ENCODE measurements around the gene TANGO2.

DNA sequence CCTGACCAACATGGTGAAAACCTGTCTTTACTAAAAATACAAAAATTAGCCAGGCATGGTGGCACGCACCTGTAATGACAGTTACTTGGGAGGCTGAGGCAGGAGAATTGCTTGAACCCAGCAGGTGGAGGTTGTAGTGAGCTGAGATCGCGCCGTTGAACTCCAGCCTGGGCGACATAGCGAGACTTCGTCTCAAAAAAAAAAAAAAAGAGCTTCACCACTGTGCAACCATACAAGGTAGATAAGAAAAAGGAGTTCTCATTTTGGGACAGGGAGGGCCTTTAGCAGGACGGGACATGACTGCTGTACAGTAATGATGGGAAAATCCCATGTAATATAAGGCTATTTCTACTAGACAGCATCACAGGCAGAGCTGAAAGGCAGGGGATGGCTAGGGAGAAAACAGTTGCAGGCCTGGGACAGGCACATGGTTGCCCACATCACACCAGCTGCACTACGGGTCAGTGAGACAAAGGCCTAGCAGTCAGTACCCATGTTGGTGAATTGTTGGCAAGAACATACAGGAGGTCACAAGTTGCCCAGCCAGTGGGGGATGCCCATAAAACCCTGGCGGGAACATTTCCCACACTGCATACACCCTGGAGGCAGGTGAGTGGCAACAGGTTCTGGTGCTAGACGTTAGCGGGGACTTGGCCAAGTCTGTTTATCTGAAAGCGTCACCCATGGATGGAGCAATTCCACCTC, 5.4 kb downstream of the TANGO2 start:
- no peak for TF ChIP-seq SUZ12 (IDR thresholded peaks at IDR 0.05; ENCODE audit: extremely low read depth, insufficient read depth, insufficient read length)
- TF ChIP-seq ZNF274 (IDR thresholded peaks at IDR 0.05; ENCODE audit: low read depth, low read length) = no peak
- no peak for TF ChIP-seq YY1 (IDR thresholded peaks at IDR 0.05; ENCODE audit: insufficient read depth, insufficient read length)
